Measurements from ENCODE around the gene EEF2.

The EEF2 gene

DNA sequence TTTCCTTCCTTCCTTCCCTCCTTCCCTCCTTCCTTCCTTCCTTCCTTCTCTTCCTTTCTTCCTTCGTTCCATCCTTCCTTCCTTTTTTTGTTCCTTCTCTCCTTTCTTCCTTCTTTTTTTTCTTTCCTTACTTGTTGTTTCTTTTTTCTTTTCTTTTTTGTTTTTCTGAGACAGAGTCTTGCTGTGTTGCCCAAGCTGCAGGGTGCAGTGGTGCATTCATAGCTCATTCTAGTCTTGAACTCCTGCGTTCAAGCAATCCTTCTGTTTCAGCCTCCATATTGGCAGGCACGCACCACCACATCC, 5.5 kb upstream of the EEF2 start:
- Histone ChIP-seq H3K27ac (no peak overlapping the region), H3K36me3 (no peaks in the 10 kb centered on the region), H3K4me1 (peaks cover 0 to 25% (median 21%) of the 10 kb centered on the region in 4 donors), H3K27me3 (no peaks in the 10 kb centered on the region), H3K4me3 (no peak overlapping the region), H3K9me3 (no peaks in the 10 kb centered on the region)
- intact Hi-C loops (cut with DNase I; ENCODE audit: low total_unique reads): no loop called here
- TF ChIP-seq, protein P1, sequence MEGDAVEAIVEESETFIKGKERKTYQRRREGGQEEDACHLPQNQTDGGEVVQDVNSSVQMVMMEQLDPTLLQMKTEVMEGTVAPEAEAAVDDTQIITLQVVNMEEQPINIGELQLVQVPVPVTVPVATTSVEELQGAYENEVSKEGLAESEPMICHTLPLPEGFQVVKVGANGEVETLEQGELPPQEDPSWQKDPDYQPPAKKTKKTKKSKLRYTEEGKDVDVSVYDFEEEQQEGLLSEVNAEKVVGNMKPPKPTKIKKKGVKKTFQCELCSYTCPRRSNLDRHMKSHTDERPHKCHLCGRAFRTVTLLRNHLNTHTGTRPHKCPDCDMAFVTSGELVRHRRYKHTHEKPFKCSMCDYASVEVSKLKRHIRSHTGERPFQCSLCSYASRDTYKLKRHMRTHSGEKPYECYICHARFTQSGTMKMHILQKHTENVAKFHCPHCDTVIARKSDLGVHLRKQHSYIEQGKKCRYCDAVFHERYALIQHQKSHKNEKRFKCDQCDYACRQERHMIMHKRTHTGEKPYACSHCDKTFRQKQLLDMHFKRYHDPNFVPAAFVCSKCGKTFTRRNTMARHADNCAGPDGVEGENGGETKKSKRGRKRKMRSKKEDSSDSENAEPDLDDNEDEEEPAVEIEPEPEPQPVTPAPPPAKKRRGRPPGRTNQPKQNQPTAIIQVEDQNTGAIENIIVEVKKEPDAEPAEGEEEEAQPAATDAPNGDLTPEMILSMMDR (IDR thresholded peaks at IDR 0.05): no peak
- no peak for DNase-seq

- peaks cover 14 to 15% (median 15%) of the 10 kb centered on the region in 3 donors for H3K36me3 ChIP-seq
- H3K4me3 ChIP-seq: peak overlapping the region in 1 of 2 donors; percentile 75
- H3K27me3 ChIP-seq: no peaks in the 10 kb centered on the region
- TF ChIP-seq, protein P1 (IDR thresholded peaks at IDR 0.05): peak; percentile 66 to 68
- H3K9me3 ChIP-seq: no peaks in the 10 kb centered on the region
- intact Hi-C loops (cut with DNase I; ENCODE audit: low total_unique reads): loop anchor here (5.0 to 10.0 kb wide), 3 partner anchors 70 to 197 kb away; partner anchors contain the start of genes ANKRD24, MAP2K2 and SIRT6
- H3K4me1 ChIP-seq: peaks cover 0 to 48% (median 42%) of the 10 kb centered on the region in 4 donors
- H3K27ac ChIP-seq: no peak overlapping the region
- DNase-seq: peak; percentile 82 to 90
Measured at GRCh38 chr19:3987619-3988371, 2.5 kb upstream of the EEF2 start.

- DNase-seq: peak in 1 of 2 donors; percentile 56
- H3K27ac ChIP-seq: peak overlapping the region; percentile 91 to 94
- no peaks in the 10 kb centered on the region for H3K27me3 ChIP-seq
- H3K4me1 ChIP-seq: peaks cover 0 to 57% (median 43%) of the 10 kb centered on the region in 4 donors
- intact Hi-C loops (cut with DNase I; ENCODE audit: low total_unique reads): loop anchor here (5.0 to 10.0 kb wide), 3 partner anchors 71 to 198 kb away; partner anchors contain the start of genes ANKRD24, MAP2K2 and SIRT6
- H3K9me3 ChIP-seq: no peaks in the 10 kb centered on the region
- TF ChIP-seq, protein P1 (IDR thresholded peaks at IDR 0.05): peak; percentile 56 to 63
- peak overlapping the region; percentile 75 to 89 for H3K4me3 ChIP-seq
- peaks cover 28 to 29% (median 28%) of the 10 kb centered on the region in 3 donors for H3K36me3 ChIP-seq
Measured at GRCh38 chr19:3986260-3987041, 1.2 kb upstream of the EEF2 start.

- Histone ChIP-seq H3K9me3 (no peaks in the 10 kb centered on the region), H3K27me3 (no peaks in the 10 kb centered on the region), H3K4me1 (peaks cover 0 to 57% (median 43%) of the 10 kb centered on the region in 4 donors), H3K27ac (peak overlapping the region; percentile 91 to 94), H3K4me3 (peak overlapping the region; percentile 75 to 89), H3K36me3 (peaks cover 35 to 36% (median 35%) of the 10 kb centered on the region in 3 donors)
- DNase-seq: no peak
- TF ChIP-seq, protein P1 (IDR thresholded peaks at IDR 0.05): no peak
- intact Hi-C loops (cut with DNase I; ENCODE audit: low total_unique reads): loop anchor here (5.0 to 10.0 kb wide), 3 partner anchors 72 to 199 kb away; partner anchors contain the start of genes ANKRD24, MAP2K2 and SIRT6
Measured at GRCh38 chr19:3985643-3986259, 488 bp upstream of the EEF2 start.

GRCh38 chr19:3984584-3984907, 717 bp downstream of the EEF2 start:
- Histone ChIP-seq H3K36me3 (peaks cover 47 to 48% (median 47%) of the 10 kb centered on the region in 3 donors), H3K4me3 (peak overlapping the region; percentile 75 to 89), H3K27me3 (no peaks in the 10 kb centered on the region), H3K4me1 (peaks cover 0 to 57% (median 43%) of the 10 kb centered on the region in 4 donors), H3K27ac (peak overlapping the region; percentile 91 to 94), H3K9me3 (no peaks in the 10 kb centered on the region)
- DNase-seq: no peak
- TF ChIP-seq, protein P1 (IDR thresholded peaks at IDR 0.05): no peak
- intact Hi-C loops (cut with DNase I; ENCODE audit: low total_unique reads): loop anchor here (10.0 kb wide), 2 partner anchors 140 to 200 kb away; partner anchors contain the start of genes ANKRD24, MAP2K2 and SIRT6
